ENCODE data around the gene APOM.

Gene APOM

DNA sequence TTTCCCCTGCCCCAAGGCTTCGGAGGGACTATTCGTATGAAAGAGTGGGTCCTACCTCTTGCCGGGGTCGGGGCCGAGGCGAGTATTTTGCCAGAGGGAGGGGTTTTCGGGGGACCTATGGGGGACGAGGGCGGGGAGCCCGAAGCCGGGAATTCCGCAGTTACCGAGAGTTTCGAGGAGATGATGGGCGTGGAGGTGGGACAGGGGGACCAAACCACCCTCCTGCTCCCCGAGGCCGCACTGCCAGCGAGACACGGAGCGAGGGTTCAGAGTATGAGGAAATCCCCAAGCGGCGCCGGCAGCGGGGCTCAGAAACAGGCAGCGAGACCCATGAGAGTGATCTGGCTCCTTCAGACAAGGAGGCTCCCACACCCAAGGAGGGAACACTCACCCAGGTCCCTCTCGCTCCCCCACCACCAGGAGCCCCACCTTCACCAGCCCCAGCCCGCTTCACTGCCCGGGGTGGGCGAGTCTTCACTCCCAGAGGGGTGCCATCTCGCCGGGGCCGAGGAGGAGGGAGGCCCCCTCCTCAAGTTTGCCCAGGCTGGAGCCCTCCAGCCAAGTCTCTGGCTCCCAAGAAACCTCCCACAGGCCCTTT lies 23.9 kb upstream of the APOM start:
- no peak for DNase-seq

- DNase-seq: no peak
Observed at GRCh38 chr6:31632279-31632946, 23.3 kb upstream of the APOM start.

DNA sequence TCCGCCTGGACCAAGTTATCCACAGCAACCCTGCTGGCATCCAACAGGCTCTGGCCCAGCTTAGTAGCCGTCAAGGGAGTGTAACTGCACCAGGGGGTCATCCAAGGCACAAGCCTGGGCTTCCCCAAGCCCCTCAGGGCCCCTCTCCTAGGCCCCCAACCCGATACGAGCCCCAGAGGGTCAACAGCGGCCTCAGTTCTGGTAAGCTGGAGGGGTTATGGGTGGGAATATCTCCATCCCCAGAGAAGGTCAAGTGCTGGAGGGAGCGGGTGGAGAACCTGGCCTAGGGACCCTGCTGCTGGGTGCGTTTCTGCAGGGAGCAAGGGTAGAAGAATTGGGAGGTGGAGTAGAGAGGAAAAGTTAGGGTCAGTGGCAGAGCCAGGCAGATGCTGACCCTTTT lies 22.2 kb upstream of the APOM start:
- DNase-seq: no peak

DNA sequence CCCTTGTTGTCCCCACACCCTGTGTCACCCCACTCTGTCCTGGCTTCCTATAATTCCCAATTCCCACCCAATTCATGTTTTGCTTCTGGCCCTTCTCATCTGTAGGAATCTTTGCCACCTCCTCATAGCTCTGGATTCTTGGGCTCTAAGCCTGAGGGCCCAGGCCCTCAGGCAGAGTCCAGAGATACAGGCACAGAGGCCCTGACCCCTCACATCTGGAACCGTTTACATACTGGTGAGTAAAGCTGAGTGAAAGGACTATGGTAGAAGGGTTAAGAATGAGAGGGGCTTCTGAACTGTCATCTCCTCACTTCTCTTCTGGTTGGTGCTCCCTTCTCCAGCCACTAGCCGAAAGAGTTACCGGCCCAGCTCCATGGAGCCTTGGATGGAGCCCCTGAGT lies 21.6 kb upstream of the APOM start:
- DNase-seq: no peak

GRCh38 chr6:31634969-31635575 lies 20.6 kb upstream of the APOM start:
- DNase-seq: no peak

- no peak for DNase-seq
Observed at GRCh38 chr6:31636698-31637596, 18.7 kb upstream of the APOM start.

- no peak for DNase-seq
Observed at GRCh38 chr6:31639043-31639442, 16.7 kb upstream of the APOM start.

DNA sequence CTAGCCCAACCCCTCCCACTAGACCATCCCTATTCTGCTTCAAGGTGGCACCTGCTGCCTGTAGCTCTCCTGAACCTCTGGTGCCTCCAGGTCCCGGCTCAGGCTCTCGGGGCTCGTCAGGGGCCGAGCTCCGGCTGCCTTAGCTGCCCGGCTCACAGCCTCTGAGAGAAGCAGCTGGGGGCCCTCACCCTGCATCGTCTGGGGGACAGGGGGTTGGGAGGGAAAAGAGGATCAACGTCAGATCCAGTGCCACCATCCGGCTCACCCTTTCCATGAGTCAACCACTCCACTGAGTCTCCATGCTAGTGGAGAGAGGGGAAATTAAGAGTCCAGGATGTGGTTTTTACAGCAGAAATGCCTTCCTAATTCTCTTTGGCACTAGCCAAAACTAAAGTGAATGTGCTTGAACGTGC lies 16.2 kb upstream of the APOM start:
- DNase-seq: no peak

GRCh38 chr6:31640612-31641011 lies 15.1 kb upstream of the APOM start:
- no peak for DNase-seq

GRCh38 chr6:31641370-31641769 lies 14.3 kb upstream of the APOM start:
- DNase-seq: no peak

GRCh38 chr6:31642798-31643570 lies 12.7 kb upstream of the APOM start:
- no peak for DNase-seq

- DNase-seq: no peak
Observed at GRCh38 chr6:31643818-31644454, 11.8 kb upstream of the APOM start.

DNA sequence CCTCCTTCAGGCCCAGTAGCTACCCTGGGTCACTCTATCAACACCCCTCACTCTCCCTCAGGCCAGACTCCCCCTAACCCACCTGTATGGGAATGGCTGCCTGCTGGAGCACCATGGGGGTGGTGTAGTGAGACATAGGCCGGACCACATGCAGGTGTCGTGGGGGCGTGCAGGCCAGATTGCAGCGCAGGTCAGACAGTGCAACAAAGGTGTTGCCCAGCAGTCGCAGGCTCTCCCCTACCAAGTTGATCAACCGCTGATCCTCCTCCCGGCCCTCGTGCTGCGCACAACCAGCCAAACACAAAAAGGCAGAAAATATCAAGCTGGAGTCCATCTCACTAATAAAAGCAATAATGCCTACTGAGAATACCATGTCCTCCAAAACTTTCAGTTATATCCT lies 10.4 kb upstream of the APOM start:
- DNase-seq: no peak

GRCh38 chr6:31651602-31652191 lies 4.0 kb upstream of the APOM start:
- no peak for DNase-seq

GRCh38 chr6:31652925-31653724 lies 2.6 kb upstream of the APOM start:
- no peak for DNase-seq

DNA sequence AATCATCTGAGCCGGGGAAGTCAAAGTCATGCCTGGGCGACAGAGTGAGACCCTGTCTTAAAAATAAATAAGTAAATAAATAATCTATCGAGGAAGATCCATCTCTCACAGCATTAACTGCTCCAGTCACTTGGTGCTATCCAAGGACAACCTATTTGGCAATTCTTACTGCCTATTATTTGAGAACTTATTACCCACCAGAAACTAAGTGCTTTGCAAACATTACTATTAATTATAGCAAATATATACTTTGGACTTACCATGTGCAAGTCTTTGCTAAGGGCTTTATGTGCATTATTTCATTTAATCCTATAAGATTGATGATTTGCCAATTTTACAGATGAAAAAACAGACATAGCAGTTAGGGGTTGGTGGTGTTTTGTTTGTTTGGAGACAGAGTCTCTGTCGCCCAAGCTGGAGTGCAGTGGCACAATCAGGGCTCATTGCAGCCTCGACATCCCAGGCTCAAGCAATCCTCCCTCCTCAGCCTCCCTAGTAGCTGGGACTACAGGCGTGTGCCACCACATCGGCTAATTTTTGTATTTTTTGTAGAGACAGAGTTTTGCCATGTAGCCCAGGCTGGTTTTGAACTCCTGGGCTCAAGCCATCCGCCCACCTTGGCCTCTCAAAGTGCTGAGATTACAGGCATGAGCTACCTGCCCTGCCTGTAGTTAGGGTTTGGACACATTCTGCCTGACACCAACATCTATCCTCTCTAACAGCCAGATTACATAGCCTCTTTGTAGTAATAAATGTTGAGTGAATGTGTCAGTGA lies 933 bp upstream of the APOM start:
- DNase-seq: no peak

DNA sequence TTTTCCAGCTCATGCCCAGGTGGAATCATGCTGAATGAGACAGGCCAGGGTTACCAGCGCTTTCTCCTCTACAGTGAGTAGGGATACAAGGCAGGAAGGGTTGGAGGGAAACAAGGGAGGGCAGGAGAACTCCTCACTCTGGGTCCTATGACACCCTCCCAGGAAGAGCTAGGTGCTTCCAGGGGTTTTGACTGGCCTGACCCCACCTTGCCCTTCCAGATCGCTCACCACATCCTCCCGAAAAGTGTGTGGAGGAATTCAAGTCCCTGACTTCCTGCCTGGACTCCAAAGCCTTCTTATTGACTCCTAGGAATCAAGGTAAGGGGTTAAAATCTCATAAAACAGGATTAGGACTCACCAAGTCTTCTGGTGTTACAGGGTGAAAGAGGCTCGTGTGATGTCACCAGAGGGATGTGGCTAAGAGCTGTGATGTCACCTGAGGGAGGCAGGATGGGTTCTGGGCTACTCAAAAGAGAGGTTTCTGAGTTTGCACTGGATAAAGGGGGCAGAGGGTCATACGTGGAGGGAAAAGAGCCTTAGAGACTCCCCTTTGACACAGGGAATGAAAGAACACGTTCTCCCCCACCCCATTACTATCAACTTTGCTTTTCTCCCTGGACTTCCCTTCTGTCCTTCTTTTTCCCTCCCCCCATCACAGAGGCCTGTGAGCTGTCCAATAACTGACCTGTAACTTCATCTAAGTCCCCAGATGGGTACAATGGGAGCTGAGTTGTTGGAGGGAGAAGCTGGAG lies 1.9 kb downstream of the APOM start:
- DNase-seq: no peak

DNA sequence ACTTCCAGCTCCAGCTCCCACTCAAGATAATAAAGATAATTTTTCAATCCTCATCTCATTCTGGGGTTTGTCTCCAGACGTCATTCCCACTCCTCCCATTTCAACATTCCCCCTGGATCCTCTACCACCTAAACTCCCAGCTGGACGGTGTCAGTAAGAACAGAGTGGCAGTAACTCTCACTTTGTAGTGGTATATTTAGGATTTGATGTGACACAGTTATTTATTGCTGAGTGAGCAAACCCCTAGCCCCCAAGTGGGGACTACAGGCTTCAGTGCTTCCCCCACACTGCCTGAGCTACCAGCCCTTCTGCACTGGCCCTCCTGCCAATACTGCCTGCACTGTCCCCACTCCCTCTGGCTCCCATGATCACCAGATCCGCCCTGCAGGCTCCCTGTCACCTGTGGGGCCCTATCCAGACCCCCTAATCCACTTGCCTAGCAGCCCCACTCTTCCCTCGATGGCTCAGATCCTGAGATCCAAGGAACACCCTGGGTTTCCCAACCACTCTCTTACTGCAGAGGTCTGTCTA lies 2.5 kb downstream of the APOM start:
- DNase-seq: no peak
